HepG2 (cell line): ENCODE results near the gene UBL3. TPM values are rescaled to one million over a fixed set of nuclear protein-coding genes. Genes with fewer than 3 reads are reported as not detected.

Experiments
- ATAC-seq: fragments of 200-7000 bp; cut with Tn5 transposase; 3 replicates; pipeline ENCODE4 v1.9.1; 2020; ENCODE audit warnings: mild to moderate bottlenecking, moderate library complexity
- BruUV-seq: library from RNA; stranded (reverse); fragments of 400-500 nt; replicated peaks from 2 replicates; lab custom pipeline; 2021; lab: Mats Ljungman, UMichigan
- CTCF ChIA-PET: fragments of 300-600 bp; formaldehyde crosslinking; extraction: SDS; loops from one replicate; lab custom pipeline; 2021; ENCODE audit warnings: low total read pairs, inconsistent platforms, low intra/inter-chr PET ratio; lab: Yijun Ruan, JAX
- POLR2A ChIA-PET: fragments of 350-600 bp; sonication (Branson Sonifier 250); formaldehyde crosslinking; loops from one replicate; lab custom pipeline; 2020; ENCODE audit warnings: antibody characterized with exemption, inconsistent platforms; lab: Yijun Ruan, JAX
- DNase-seq: peaks from one replicate; pipeline ENCODE4 v3.0.0-alpha.2; 2015; ENCODE audit warnings: low spot score
- FAIRE-seq: peaks from 3 replicates; lab custom pipeline; 2011; peaks lifted over from hg19 to GRCh38; lab: Jason Lieb, UNC
- H2AFZ ChIP-seq: one replicate; pipeline ENCODE4 v1.6.1; 2011; ENCODE audit warnings: low read length, inconsistent platforms
- H3K27ac ChIP-seq: fragments of 300-600 bp; 3 replicates; pipeline ENCODE4 v1.8.0; 2011; ENCODE audit warnings: mixed run types, mild to moderate bottlenecking, mixed read lengths, low read length, inconsistent platforms; ENCODE audit not compliant: insufficient read depth; ENCODE audit errors: extremely low read length
- H3K27me3 ChIP-seq, 2 experiments: fragments of 200-600 bp in 1 of 2; 2 replicates in 1 of 2; 3 replicates in 1 of 2; pipeline versions ENCODE4 v1.6.0 to v1.8.0; 2011; ENCODE audit warnings: low read length in 2 of 2, mild to moderate bottlenecking in 2 of 2, moderate library complexity in 2 of 2, inconsistent platforms in 1 of 2; ENCODE audit not compliant: insufficient read depth in 2 of 2, control insufficient read depth in 1 of 2
- H3K36me3 ChIP-seq, 2 experiments: fragments of 200-600 bp in 1 of 2; replicated peaks in 1 of 2; 2 replicates in 1 of 2; 3 replicates in 1 of 2; pipeline versions ENCODE4 v1.5.1 to v1.8.0; 2011; ENCODE audit warnings: low read length in 2 of 2, inconsistent platforms in 1 of 2; ENCODE audit not compliant: insufficient read depth in 2 of 2, control insufficient read depth in 1 of 2
- H3K4me1 ChIP-seq: 2 replicates; pipeline ENCODE4 v1.5.1; 2012; ENCODE audit warnings: low read length, inconsistent platforms; ENCODE audit not compliant: insufficient read depth
- H3K4me2 ChIP-seq: 2 replicates; pipeline ENCODE4 v1.6.0; 2011; ENCODE audit warnings: low read depth, low read length, inconsistent platforms
- H3K4me3 ChIP-seq, 3 experiments: fragments of 200-600 bp in 1 of 3; sonication (generic), shearing (Covaris generic) in 1 of 3; replicated peaks in 1 of 3; 2 replicates each; pipeline ENCODE4 v1.5.1; 2011 to 2016; ENCODE audit warnings: low read length in 3 of 3, inconsistent platforms in 2 of 3, low read depth in 2 of 3, mild to moderate bottlenecking in 2 of 3, control low read depth in 1 of 3, mixed read lengths in 1 of 3; ENCODE audit not compliant: insufficient read depth in 1 of 3
- H3K79me2 ChIP-seq: one replicate; pipeline ENCODE4 v1.6.1; 2011; ENCODE audit warnings: low read length, inconsistent platforms; ENCODE audit not compliant: insufficient read depth
- H3K9ac ChIP-seq: 2 replicates; pipeline ENCODE4 v1.6.0; 2011; ENCODE audit warnings: mild to moderate bottlenecking, low read depth, low read length, inconsistent platforms; ENCODE audit not compliant: insufficient read depth
- H3K9me3 ChIP-seq: 2 replicates; pipeline ENCODE4 v1.5.1; 2012; ENCODE audit warnings: mild to moderate bottlenecking, low read length
- H4K20me1 ChIP-seq: 2 replicates; pipeline ENCODE4 v1.6.0; 2011; ENCODE audit warnings: inconsistent platforms, mild to moderate bottlenecking, low read length, moderate library complexity; ENCODE audit not compliant: insufficient read depth
- ELF1 ChIP-seq: sonication (generic); formaldehyde crosslinking; IDR thresholded peaks from 2 replicates; pipeline ENCODE4 v1.4.0; 2020; ENCODE audit warnings: missing genetic modification reagents
- NPAS2 ChIP-seq: sonication (generic); formaldehyde crosslinking; IDR thresholded peaks from 2 replicates; pipeline ENCODE4 v1.8.0; 2022; ENCODE audit warnings: mild to moderate bottlenecking, missing genetic modification reagents, borderline replicate concordance
- PHF8 ChIP-seq: sonication (generic); formaldehyde crosslinking; IDR thresholded peaks from 2 replicates; pipeline ENCODE4 v1.5.0; 2020; ENCODE audit warnings: missing genetic modification reagents
- REL ChIP-seq: sonication (generic); formaldehyde crosslinking; conservative IDR thresholded peaks from 2 replicates; pipeline ENCODE4 v1.8.0; 2022; ENCODE audit warnings: mild to moderate bottlenecking, missing genetic modification reagents, moderate library complexity
- REPIN1 ChIP-seq: sonication (generic); formaldehyde crosslinking; IDR thresholded peaks from 2 replicates; pipeline ENCODE4 v1.8.0; 2022; ENCODE audit warnings: missing genetic modification reagents, low read depth, mild to moderate bottlenecking, borderline replicate concordance
- ZFYVE20 ChIP-seq: sonication (generic); formaldehyde crosslinking; IDR thresholded peaks from 2 replicates; pipeline ENCODE4 v1.8.0; 2023; ENCODE audit warnings: low read depth, mild to moderate bottlenecking, moderate library complexity, missing genetic modification reagents, borderline replicate concordance
- ZNF253 ChIP-seq: sonication (generic); formaldehyde crosslinking; IDR thresholded peaks from 2 replicates; pipeline ENCODE4 v1.8.0; 2022; ENCODE audit warnings: mild to moderate bottlenecking, missing genetic modification reagents, borderline replicate concordance
- ZNF557 ChIP-seq: sonication (generic); formaldehyde crosslinking; IDR thresholded peaks from 2 replicates; pipeline ENCODE4 v1.4.0; 2020; ENCODE audit warnings: missing genetic modification reagents
- WGBS: methylation state at CpG from one replicate; pipeline ENCODE4 v1.1.6; 2017; ENCODE audit warnings: low lambda C conversion rate; 5-methylcytosine and 5-hydroxymethylcytosine counted together
- in situ Hi-C: cut with HindIII; loops from 2 replicates; pipeline ENCODE4 v1.10.0; 2017; ENCODE audit warnings: low pct_unique_long_range_greater_than_20kb; ENCODE audit not compliant: extremely low pct_ligation_motif_present
- intact Hi-C: fragments of 100-400 bp; cut with micrococcal nuclease; formaldehyde crosslinking; loops from one replicate; pipeline ENCODE4 v1.10.0; 2022; ENCODE audit not compliant: unreplicated experiment
- polyA plus RNA-seq, 8 experiments: library from polyadenylated mRNA; depleted of rRNA in 3 of 8; stranded (reverse) in 7 of 8; unstranded in 1 of 8; fragments of >200 nt; fragmentation: Illumina TruSeq in 4 of 8; extraction: Trizol in 4 of 8; gene quantifications; 2 replicates each; pipeline versions ENCODE4 v1.2.1 to v1.2.3, GENCODE V29; 2011 to 2016; ENCODE audit warnings: low read depth in 4 of 8, missing spikeins in 1 of 8, mixed read lengths in 1 of 8; ENCODE audit not compliant: insufficient read depth in 1 of 8
- total RNA-seq, 5 experiments: library from RNA; depleted of rRNA; stranded (reverse); fragments of >200 nt; fragmentation: Illumina TruSeq; extraction: Trizol; gene quantifications; 2 replicates each; pipeline ENCODE4 v1.2.3, GENCODE V29; 2016; ENCODE audit warnings: low read depth in 1 of 5
- TF ChIP-seq, protein P1 (sequence below): sonication (generic); formaldehyde crosslinking; IDR thresholded peaks from 2 replicates; pipeline ENCODE4 v1.8.0; 2022; ENCODE audit warnings: missing genetic modification reagents, low read depth, mild to moderate bottlenecking, borderline replicate concordance

Gene UBL3
- total and polyA plus RNA-seq, 2 of the 13 experiments (the other 11 are each of a cell fraction or from before 2014, with no cell fraction given), result 7.4 to 9.6 TPM

DNA sequence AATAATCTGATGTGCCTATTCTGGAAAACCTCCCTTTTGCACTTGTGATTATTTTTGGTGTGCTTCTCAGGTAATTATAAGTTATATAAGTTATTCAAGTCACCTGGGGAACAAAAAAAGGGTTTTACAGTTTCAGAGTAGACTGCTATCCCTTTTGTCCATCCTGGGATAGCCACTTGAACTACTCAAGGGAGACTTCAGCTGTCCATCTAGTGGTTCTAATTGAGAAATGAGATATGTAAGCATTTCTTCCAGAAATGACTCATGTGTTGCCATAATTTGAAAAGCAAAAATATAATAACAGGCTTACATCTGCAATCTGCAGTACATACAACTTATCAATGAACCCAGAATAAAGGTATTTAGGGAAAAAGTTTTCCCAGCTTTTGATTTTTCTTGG lies 20.4 kb downstream of the UBL3 start (continued):
- TF ChIP-seq REPIN1 (CRISPR knock-in tag), result no peak
- TF ChIP-seq, all 625 proteins: peak for 0

DNA sequence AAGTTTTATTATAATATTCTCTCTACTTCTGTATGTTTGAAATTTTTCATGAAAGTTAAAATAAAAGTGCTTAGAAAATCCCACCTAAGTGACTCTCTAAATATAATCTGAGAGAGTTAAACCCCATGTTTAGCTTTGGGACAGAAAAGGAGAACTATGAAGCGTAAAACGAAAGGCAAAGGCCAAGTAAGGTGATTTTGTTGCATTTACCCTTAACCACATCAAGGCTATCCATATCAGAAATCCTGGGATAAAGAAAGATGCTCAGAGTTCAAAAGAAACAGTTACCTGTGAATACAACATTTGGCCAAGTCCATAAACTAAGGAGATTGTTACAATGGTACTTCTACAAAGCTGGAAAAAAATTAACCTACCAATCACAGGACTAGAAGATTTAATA lies 31.3 kb downstream of the UBL3 start:
- Histone ChIP-seq H3K9me3 (no peaks in the 10 kb centered on the region), H3K36me3 (no peaks in the 10 kb centered on the region), H3K27ac (no peak overlapping the region), H3K4me1 (no peaks in the 10 kb centered on the region), H3K27me3 (no peaks in the 10 kb centered on the region), H3K4me2 (no peak overlapping the region), H2AFZ (no peak overlapping the region), H3K9ac (no peak overlapping the region), H4K20me1 (no peaks in the 10 kb centered on the region), H3K79me2 (peaks cover 6% of the 10 kb centered on the region), H3K4me3 (no peak overlapping the region)
- no TSS peak for BruUV-seq
- no peak for ATAC-seq
- ChIA-PET POLR2A (no interaction called here), CTCF (no interaction called here)
- 94% methylated on average over 2 of the region's 2 CpGs for WGBS
- no peak for FAIRE-seq
- in situ Hi-C loops, result no loop called here
- DNase-seq, result no peak
- TF ChIP-seq ZFYVE20 (no peak), ZNF557 (CRISPR knock-in tag) (no peak), REL (CRISPR knock-in tag) (no peak), PHF8 (CRISPR knock-in tag) (no peak), ZNF253 (CRISPR knock-in tag) (no peak), NPAS2 (no peak), ELF1 (CRISPR knock-in tag) (no peak)
- TF ChIP-seq, protein P1, sequence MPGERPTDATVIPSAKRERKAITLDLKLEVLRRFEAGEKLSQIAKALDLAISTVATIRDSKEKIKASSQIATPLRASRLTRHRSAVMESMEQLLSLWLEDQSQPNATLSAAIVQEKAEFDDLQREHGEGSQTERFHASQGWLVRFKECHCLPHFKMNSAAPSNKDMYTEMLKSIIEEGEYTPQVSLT (CRISPR knock-in tag), result no peak
- intact Hi-C loops, result no loop called here
